HG02981 (cell line): ENCODE data around the gene OR10A5.
"Not testable (repeated sequence)": the region's sequence is repeated elsewhere in the genome, so short reads cannot be mapped to it uniquely, and the experiment has no call there.

Source experiments
- ATAC-seq: cut with Tn5 transposase; IDR thresholded peaks from one replicate; pipeline ENCODE4 v1.9.1; 2021; ENCODE audit warnings: mild to moderate bottlenecking, moderate library complexity; ENCODE audit not compliant: unreplicated experiment

Gene OR10A5

GRCh38 chr11:6871278-6871677, 25.8 kb downstream of the OR10A5 start:
- no peak for ATAC-seq

DNA sequence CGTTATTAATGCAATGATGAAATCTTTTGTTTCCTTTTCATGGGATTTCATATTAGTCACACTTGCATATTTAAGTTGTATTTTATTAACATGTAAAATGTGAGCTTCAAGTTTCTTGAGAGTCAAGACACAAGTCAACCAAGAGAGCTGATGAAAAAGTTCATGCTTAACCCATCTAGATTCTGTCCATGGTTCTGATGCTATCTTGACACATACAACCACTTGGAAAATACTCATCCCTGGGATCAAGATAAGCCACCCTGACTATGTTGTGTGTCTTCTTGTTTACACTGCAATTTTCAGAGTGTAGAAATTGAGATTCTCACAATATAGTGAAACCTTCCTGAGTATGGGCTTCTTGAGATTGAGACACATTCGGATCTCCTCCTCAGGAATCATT, 30.3 kb downstream of the OR10A5 start:
- ATAC-seq = no peak

DNA sequence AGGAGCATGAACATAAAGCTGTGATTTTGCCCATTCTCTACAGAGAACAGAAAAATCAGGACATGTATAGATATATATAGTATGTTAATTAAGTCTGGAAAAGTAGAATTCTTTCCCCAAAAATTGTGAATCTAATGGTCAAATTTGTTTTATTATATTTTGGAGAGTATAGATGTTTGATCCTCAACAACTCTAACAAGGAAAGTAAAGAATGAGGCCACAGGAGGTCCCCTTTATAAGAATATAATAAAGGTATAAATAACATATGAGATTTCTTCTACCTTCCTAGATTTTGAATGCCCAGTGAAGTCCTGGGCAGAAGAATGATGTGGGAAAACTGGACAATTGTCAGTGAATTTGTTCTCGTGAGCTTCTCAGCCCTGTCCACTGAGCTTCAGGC, 30.8 kb downstream of the OR10A5 start, which contains the start of gene OR10A4:
TSS of gene OR10A4 (plus strand) at position 301 of the 400 bp plus-strand sequence. CDS start at position 324, 23 bp downstream.
- ATAC-seq = no peak

- no peak for ATAC-seq
Measured at GRCh38 chr11:6876914-6877313, 31.4 kb downstream of the OR10A5 start.

- no peak for ATAC-seq
Measured at GRCh38 chr11:6882751-6883150, 37.3 kb downstream of the OR10A5 start.

- ATAC-seq = not testable (repeated sequence)
Measured at GRCh38 chr11:6887711-6888110, 42.2 kb downstream of the OR10A5 start.

GRCh38 chr11:6888830-6889229, 43.3 kb downstream of the OR10A5 start:
- ATAC-seq = no peak

DNA sequence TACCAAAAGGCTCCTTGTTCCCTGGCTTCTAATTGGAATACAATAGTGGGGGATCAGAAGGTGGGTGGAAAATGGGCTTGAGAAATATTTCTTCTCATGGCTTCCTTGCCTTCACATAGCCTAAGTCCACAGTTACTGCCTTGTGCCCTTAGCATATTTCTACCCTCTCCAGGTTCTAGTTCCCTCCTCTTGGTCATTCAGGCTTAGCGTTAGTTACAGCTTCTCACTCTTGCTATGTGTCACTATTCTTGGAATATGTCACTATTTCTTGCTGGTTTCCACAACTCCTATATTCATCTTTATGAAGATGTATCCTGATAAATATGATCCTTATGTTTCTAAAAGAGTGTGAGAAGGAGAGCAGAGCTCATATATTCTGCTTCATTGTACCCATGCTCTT, 44.4 kb downstream of the OR10A5 start:
- no peak for ATAC-seq

- ATAC-seq = no peak
Measured at GRCh38 chr11:6892400-6892799, 46.9 kb downstream of the OR10A5 start, which contains the start of gene OR2D2. OR2D2 (minus strand) TSS chr11:6892500; CDS start chr11:6892500, 0 bp downstream.

- no peak for ATAC-seq
Measured at GRCh38 chr11:6894097-6894496, 48.6 kb downstream of the OR10A5 start.

GRCh38 chr11:6895010-6895409, 49.5 kb downstream of the OR10A5 start:
- ATAC-seq = peak; percentile 90
